ENCODE results near the gene CHIT1. TPM values are rescaled to one million over a fixed set of nuclear protein-coding genes. Genes with fewer than 3 reads are reported as not detected.

Gene CHIT1
- total and polyA plus RNA-seq, 9 of the 15 experiments (the other 6 are each of a cell fraction or from before 2014, with no cell fraction given), result not detected

DNA sequence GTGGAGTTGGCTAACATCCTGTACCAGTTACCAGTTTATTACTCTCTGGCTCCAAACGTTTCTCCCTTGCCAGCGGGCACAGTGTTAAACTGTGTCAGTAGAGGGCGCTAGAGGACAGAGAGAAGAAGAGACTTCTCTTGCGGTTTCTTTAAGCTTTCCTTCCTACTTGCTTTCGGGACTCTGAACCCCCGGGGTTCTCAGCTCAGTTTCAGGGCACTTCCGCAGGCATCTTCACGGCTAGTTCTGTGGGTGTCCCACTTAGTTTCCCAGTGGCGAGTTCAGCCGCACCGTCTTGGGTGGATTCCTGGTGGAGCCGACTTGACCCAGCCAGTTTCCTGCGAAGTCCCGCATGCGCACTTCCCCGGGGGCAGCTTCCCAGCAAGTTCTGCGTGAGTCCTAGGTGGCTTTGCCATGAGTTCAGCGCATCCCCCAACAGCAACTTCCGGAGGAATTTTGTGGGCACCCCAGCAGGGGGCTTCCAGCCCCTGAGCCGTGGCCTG lies 37.9 kb upstream of the CHIT1 start (continued):
- TF ChIP-seq BRD4 (IDR thresholded peaks at IDR 0.05) (no peak), POLR3A (IDR thresholded peaks at IDR 0.05; ENCODE audit: borderline replicate concordance, extremely low read depth, insufficient read depth, insufficient read length) (no peak), CSDE1 (IDR thresholded peaks at IDR 0.05) (no peak), ZNF311 (CRISPR knock-in tag; IDR thresholded peaks at IDR 0.05) (no peak), ZNF274 (IDR thresholded peaks at IDR 0.05; ENCODE audit: borderline replicate concordance, low read depth, low read length) (no peak), HDAC1 (IDR thresholded peaks at IDR 0.05) (no peak), KAT2B (IDR thresholded peaks at IDR 0.05; ENCODE audit: low read depth, low read length) (no peak), ZKSCAN1 (IDR thresholded peaks at IDR 0.05; ENCODE audit: low read depth, low read length) (no peak), ZC3H4 (CRISPR knock-in tag; IDR thresholded peaks at IDR 0.05; ENCODE audit: borderline replicate concordance) (no peak), ZNF23 (CRISPR knock-in tag; IDR thresholded peaks at IDR 0.05) (no peak), ZNF239 (CRISPR knock-in tag; IDR thresholded peaks at IDR 0.05) (no peak), ZKSCAN8 (CRISPR knock-in tag; IDR thresholded peaks at IDR 0.05) (no peak), HNRNPK (IDR thresholded peaks at IDR 0.05; ENCODE audit: low read depth, low read length, poor library complexity, severe bottlenecking) (no peak), HDAC6 (IDR thresholded peaks at IDR 0.05; ENCODE audit: low read depth, low read length) (no peak), SRSF3 (IDR thresholded peaks at IDR 0.05; ENCODE audit: insufficient read depth, low read length) (no peak), IRF2 (CRISPR knock-in tag; IDR thresholded peaks at IDR 0.05) (no peak), CHD1 (IDR thresholded peaks at IDR 0.05; ENCODE audit: low read length) (no peak), ZEB2 (IDR thresholded peaks at IDR 0.05) (no peak), TBP (optimal IDR thresholded peaks at IDR 0.05; ENCODE audit: low read depth, low read length) (peak; percentile 28), ZNF507 (tag; conservative IDR thresholded peaks at IDR 0.05) (no peak), WHSC1 (IDR thresholded peaks at IDR 0.05; ENCODE audit: low read length) (no peak), MAZ (CRISPR knock-in tag; conservative IDR thresholded peaks at IDR 0.05 in 1 of 2, IDR thresholded peaks at IDR 0.05 in 1 of 2) (0 out of 4 replicates have a peak, but pooled peaks of 1 of the 2 experiments have one; percentile 21), PHTF2 (CRISPR knock-in tag; IDR thresholded peaks at IDR 0.05) (no peak)
- TF ChIP-seq, protein P1, sequence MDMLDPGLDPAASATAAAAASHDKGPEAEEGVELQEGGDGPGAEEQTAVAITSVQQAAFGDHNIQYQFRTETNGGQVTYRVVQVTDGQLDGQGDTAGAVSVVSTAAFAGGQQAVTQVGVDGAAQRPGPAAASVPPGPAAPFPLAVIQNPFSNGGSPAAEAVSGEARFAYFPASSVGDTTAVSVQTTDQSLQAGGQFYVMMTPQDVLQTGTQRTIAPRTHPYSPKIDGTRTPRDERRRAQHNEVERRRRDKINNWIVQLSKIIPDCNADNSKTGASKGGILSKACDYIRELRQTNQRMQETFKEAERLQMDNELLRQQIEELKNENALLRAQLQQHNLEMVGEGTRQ (CRISPR knock-in tag; IDR thresholded peaks at IDR 0.05), result no peak
- TF ChIP-seq, protein P2, sequence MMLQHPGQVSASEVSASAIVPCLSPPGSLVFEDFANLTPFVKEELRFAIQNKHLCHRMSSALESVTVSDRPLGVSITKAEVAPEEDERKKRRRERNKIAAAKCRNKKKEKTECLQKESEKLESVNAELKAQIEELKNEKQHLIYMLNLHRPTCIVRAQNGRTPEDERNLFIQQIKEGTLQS (IDR thresholded peaks at IDR 0.05), result no peak
- TF ChIP-seq, protein P2 (CRISPR knock-in tag; conservative IDR thresholded peaks at IDR 0.05), result 0 out of 2 replicates have a peak, but pooled peaks have one; percentile 58
- TF ChIP-seq, protein P3, sequence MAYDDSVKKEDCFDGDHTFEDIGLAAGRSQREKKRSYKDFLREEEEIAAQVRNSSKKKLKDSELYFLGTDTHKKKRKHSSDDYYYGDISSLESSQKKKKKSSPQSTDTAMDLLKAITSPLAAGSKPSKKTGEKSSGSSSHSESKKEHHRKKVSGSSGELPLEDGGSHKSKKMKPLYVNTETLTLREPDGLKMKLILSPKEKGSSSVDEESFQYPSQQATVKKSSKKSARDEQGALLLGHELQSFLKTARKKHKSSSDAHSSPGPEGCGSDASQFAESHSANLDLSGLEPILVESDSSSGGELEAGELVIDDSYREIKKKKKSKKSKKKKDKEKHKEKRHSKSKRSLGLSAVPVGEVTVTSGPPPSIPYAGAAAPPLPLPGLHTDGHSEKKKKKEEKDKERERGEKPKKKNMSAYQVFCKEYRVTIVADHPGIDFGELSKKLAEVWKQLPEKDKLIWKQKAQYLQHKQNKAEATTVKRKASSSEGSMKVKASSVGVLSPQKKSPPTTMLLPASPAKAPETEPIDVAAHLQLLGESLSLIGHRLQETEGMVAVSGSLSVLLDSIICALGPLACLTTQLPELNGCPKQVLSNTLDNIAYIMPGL (CRISPR knock-in tag; IDR thresholded peaks at IDR 0.05), result no peak
